ENCODE measurements around the gene CHST7.

DNA sequence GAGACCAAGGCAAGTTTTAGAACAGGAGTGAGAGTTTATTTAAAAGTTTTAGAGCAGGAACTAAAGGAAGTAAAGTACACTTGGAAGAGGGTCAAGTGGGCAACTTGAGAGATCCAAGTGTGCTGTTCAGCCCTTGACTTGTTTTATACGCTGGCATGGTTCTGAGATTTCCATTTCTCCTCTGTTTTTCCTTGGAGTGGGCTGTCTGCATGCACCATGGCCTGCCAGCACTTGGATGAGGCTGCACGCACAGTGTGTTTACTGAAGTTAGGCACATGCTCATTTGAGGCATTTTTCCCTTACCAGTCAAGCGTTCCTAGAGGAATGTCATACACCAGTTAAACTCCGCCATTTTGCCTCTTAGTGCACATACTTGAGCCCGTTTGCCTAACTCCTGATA, 19.6 kb upstream of the CHST7 start:
- no peak for TF ChIP-seq POLR2A (IDR thresholded peaks at IDR 0.05)
- TF ChIP-seq CTCF (IDR thresholded peaks at IDR 0.05), result no peak

Data from ovary (tissue), 3 donors.